ENCODE results near the gene IL2RG. TPM values are rescaled to one million over a fixed set of nuclear protein-coding genes. Genes with fewer than 3 reads are reported as not detected.

IL2RG gene
- total RNA-seq, 1 experiment from 2014 or later: not detected

GRCh38 chrX:71098951-71099506, 12.3 kb downstream of the IL2RG start:
- no peak overlapping the region for H3K14ac ChIP-seq (ENCODE audit: insufficient read depth, low read length)
- no peak overlapping the region for H2BK15ac ChIP-seq (ENCODE audit: low read depth, low read length)
- Mint-ChIP-seq H3K27me3 (ENCODE audit: low read depth) (peaks cover 46% of the 10 kb centered on the region), H3K36me3 (ENCODE audit: insufficient read depth in 1 of 3, low read depth in 3 of 3) (peaks cover 0 to 5% (median 5%) of the 10 kb centered on the region in 3 experiments; a peak in 5 of 7 replicates), H3K27ac (peak overlapping the region in 1 of 3 experiments; percentile 89; a peak in 3 of 7 replicates), H3K4me3 (peak overlapping the region; percentile 46 to 74), H3K4me1 (peaks cover 47 to 60% of the 10 kb centered on the region in 2 experiments), H3K9me3 (peaks cover 66 to 73% of the 10 kb centered on the region in 2 experiments)
- H2AFZ ChIP-seq (ENCODE audit: low read length): no peak overlapping the region
- H4K20me1 ChIP-seq (ENCODE audit: control insufficient read depth, insufficient read depth, insufficient read length): no peaks in the 10 kb centered on the region
- H3K79me2 ChIP-seq (ENCODE audit: insufficient read depth, low read length): no peaks in the 10 kb centered on the region
- H3K4ac ChIP-seq (ENCODE audit: low read depth, low read length): no peak overlapping the region
- H3K9ac ChIP-seq (ENCODE audit: extremely low read depth, insufficient read length, low read length): no peak overlapping the region
- peaks cover 4% of the 10 kb centered on the region for H3K9me3 ChIP-seq (ENCODE audit: control insufficient read depth, low read depth, low read length)
- H4K91ac ChIP-seq (ENCODE audit: insufficient read length, low read depth, low read length): no peak overlapping the region
- no peak overlapping the region for H4K8ac ChIP-seq (replicated peaks; ENCODE audit: insufficient read length, low read depth, low read length)
- no peak overlapping the region for H3K23ac ChIP-seq (ENCODE audit: insufficient read length, low read depth, low read length)
- no peak overlapping the region for H2BK5ac ChIP-seq (ENCODE audit: insufficient read length, low read length)
- peaks cover 6% of the 10 kb centered on the region; the same call in 1 of the 2 replicates for H3K4me1 ChIP-seq (ENCODE audit: insufficient read depth, low read length)
- H3K18ac ChIP-seq (ENCODE audit: insufficient read length, low read depth, low read length): no peak overlapping the region
- H3K79me1 ChIP-seq (ENCODE audit: insufficient read depth, low read depth, low read length, poor library complexity, severe bottlenecking): no peaks in the 10 kb centered on the region
- no peak overlapping the region for H2BK20ac ChIP-seq (ENCODE audit: low read depth, low read length, poor library complexity, severe bottlenecking)
- peak overlapping the region; percentile 35 for H3K4me2 ChIP-seq (ENCODE audit: insufficient read depth, insufficient read length, low read length)
- H3K23me2 ChIP-seq (ENCODE audit: insufficient read length, low read depth, low read length, poor library complexity, severe bottlenecking): peaks cover 7% of the 10 kb centered on the region
- H4K5ac ChIP-seq (ENCODE audit: insufficient read length, low read depth, low read length): no peak overlapping the region
- H3K27ac ChIP-seq (ENCODE audit: insufficient read length, low read depth, low read length): no peak overlapping the region
- WGBS (ENCODE audit: extremely low coverage, insufficient read length, low lambda C conversion rate): no CpG with 5 or more reads among the region's 5 CpGs
- TF ChIP-seq, protein P1, sequence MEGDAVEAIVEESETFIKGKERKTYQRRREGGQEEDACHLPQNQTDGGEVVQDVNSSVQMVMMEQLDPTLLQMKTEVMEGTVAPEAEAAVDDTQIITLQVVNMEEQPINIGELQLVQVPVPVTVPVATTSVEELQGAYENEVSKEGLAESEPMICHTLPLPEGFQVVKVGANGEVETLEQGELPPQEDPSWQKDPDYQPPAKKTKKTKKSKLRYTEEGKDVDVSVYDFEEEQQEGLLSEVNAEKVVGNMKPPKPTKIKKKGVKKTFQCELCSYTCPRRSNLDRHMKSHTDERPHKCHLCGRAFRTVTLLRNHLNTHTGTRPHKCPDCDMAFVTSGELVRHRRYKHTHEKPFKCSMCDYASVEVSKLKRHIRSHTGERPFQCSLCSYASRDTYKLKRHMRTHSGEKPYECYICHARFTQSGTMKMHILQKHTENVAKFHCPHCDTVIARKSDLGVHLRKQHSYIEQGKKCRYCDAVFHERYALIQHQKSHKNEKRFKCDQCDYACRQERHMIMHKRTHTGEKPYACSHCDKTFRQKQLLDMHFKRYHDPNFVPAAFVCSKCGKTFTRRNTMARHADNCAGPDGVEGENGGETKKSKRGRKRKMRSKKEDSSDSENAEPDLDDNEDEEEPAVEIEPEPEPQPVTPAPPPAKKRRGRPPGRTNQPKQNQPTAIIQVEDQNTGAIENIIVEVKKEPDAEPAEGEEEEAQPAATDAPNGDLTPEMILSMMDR (conservative IDR thresholded peaks at IDR 0.05): no peak
- H2BK12ac ChIP-seq (ENCODE audit: insufficient read length, low read depth, low read length): no peak overlapping the region
- no peaks in the 10 kb centered on the region; the same call in 1 of the 2 replicates for H3K27me3 ChIP-seq (ENCODE audit: insufficient read depth, low read length)
- H3T11ph ChIP-seq (ENCODE audit: low read length): no peak overlapping the region
- DNase-seq: peak; percentile 34
- no peak overlapping the region for H3K56ac ChIP-seq (ENCODE audit: insufficient read length, low read depth, low read length)
- H2AK5ac ChIP-seq (ENCODE audit: insufficient read length, low read length): no peak overlapping the region
- H2BK120ac ChIP-seq (ENCODE audit: low read depth, low read length, poor library complexity, severe bottlenecking): no peak overlapping the region
